ENCODE measurements around the gene GUCA1C. TPM values are rescaled to one million over a fixed set of nuclear protein-coding genes. Genes with fewer than 3 reads are reported as not detected.

GUCA1C gene, protein sequence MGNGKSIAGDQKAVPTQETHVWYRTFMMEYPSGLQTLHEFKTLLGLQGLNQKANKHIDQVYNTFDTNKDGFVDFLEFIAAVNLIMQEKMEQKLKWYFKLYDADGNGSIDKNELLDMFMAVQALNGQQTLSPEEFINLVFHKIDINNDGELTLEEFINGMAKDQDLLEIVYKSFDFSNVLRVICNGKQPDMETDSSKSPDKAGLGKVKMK
- polyA plus RNA-seq (2013, experiment 1 of 2): not detected
- not detected for polyA plus RNA-seq (2013, experiment 2 of 2)

DNA sequence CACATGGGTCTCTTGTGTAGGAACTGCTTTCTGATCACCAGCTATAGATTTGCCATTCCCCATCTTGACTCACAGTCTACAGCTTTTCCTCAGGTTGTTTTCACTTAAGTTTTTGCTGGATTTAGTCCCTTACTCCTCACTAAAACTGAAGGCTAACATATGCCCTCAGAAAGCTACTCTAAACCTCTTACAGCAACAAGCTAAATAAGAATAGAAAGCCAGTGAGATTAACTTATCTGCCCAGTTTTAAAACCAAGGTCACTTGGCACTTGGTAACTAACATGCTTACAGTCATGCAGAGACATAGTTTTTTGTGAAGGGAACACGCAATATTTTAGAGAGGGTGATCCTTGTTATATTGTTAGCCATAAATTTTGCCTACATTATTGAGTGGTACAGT, at the start of gene GUCA1C:
TSS of gene GUCA1C (minus strand) at position 180 of the 400 bp plus-strand sequence. CDS start at position 63, 117 bp downstream.
- H3K9ac ChIP-seq (ENCODE audit: low read depth, low read length, poor library complexity): no peak within 1 kb of the TSS
- no peak within 1 kb of the TSS for H3K18ac ChIP-seq (ENCODE audit: low read length)
- H3K4ac ChIP-seq (ENCODE audit: low read length): no peak within 1 kb of the TSS
- no peak within 1 kb of the TSS for H4K8ac ChIP-seq (ENCODE audit: low read depth, low read length)
- H3K79me1 ChIP-seq (ENCODE audit: low read depth, low read length): no peaks in the 10 kb centered on the region
- no peak within 1 kb of the TSS for H2BK5ac ChIP-seq (ENCODE audit: low read length)
- H4K91ac ChIP-seq (ENCODE audit: low read depth, low read length, poor library complexity): no peak within 1 kb of the TSS
- no peaks in the 10 kb centered on the region for H3K27me3 ChIP-seq (ENCODE audit: control insufficient read depth in 3 of 3, insufficient read depth in 3 of 3, low read depth in 1 of 3, low read length in 3 of 3)
- H2AK5ac ChIP-seq (ENCODE audit: low read depth, low read length): no peak within 1 kb of the TSS
- H2BK15ac ChIP-seq (ENCODE audit: low read length): no peak within 1 kb of the TSS
- no CpG with 5 or more reads among the region's 1 CpG for WGBS, 2 donors (ENCODE audit: extremely low coverage in 2 of 2, insufficient read length in 2 of 2, insufficient replicate concordance in 1 of 2)
- H3K14ac ChIP-seq (ENCODE audit: low read length): no peak within 1 kb of the TSS
- H3K4me1 ChIP-seq (ENCODE audit: control insufficient read depth in 2 of 2, insufficient read depth in 1 of 2, low read depth in 1 of 2, low read length in 2 of 2): peaks cover 0 to 2% of the 10 kb centered on the region in 2 donors
- no peaks in the 10 kb centered on the region for H3K36me3 ChIP-seq (replicated peaks in 1 of 2; ENCODE audit: control insufficient read depth in 2 of 2, insufficient read depth in 2 of 2, low read length in 2 of 2)
- no peaks in the 10 kb centered on the region for H3K9me3 ChIP-seq (replicated peaks in 1 of 2; ENCODE audit: control insufficient read depth in 2 of 2, insufficient read depth in 1 of 2, low read depth in 1 of 2, low read length in 2 of 2)
- no peak within 1 kb of the TSS for H3K4me3 ChIP-seq (ENCODE audit: low read length in 2 of 2)
- H3K4me2 ChIP-seq (ENCODE audit: insufficient read depth, low read length, poor library complexity, severe bottlenecking): no peak within 1 kb of the TSS
- DNase-seq (ENCODE audit: low spot score): no peak
- H3K23ac ChIP-seq (ENCODE audit: low read depth, low read length, poor library complexity): no peak within 1 kb of the TSS
- H2BK12ac ChIP-seq (ENCODE audit: low read length): no peak within 1 kb of the TSS
- H3K27ac ChIP-seq (replicated peaks; ENCODE audit: low read length): no peak within 1 kb of the TSS
- H2AFZ ChIP-seq (ENCODE audit: low read length): no peak within 1 kb of the TSS
- no peak within 1 kb of the TSS for H2BK120ac ChIP-seq (ENCODE audit: low read depth, low read length)

DNA sequence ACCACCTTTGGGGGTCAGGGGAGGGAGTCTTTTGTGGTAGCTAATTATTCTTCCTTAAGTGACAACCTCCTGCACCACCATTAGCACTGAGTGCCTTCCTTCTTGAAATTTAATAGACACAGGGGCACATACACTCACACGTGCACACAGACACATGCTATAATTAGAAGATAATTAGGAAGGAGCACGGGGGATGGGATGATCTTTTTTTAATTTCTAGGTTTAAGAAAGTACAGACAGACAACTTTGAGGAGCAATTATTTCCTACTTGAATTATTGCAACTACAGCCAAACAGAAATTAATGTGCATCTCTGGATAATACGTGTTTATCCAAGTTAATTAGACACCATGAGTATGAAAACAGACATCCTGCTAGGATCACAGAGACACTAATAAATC, 44.8 kb upstream of the GUCA1C start:
- Histone ChIP-seq H3K23ac (ENCODE audit: low read depth, low read length, poor library complexity) (no peak overlapping the region), H3K4me1 (ENCODE audit: control insufficient read depth in 2 of 2, insufficient read depth in 1 of 2, low read depth in 1 of 2, low read length in 2 of 2) (no peaks in the 10 kb centered on the region), H3K18ac (ENCODE audit: low read length) (no peak overlapping the region), H3K4ac (ENCODE audit: low read length) (no peak overlapping the region), H3K14ac (ENCODE audit: low read length) (no peak overlapping the region), H3K27ac (replicated peaks; ENCODE audit: low read length) (no peak overlapping the region), H3K9ac (ENCODE audit: low read depth, low read length, poor library complexity) (no peak overlapping the region), H2BK15ac (ENCODE audit: low read length) (no peak overlapping the region), H2BK5ac (ENCODE audit: low read length) (no peak overlapping the region), H3K36me3 (replicated peaks in 1 of 2; ENCODE audit: control insufficient read depth in 2 of 2, insufficient read depth in 2 of 2, low read length in 2 of 2) (no peaks in the 10 kb centered on the region), H3K4me3 (ENCODE audit: low read length in 2 of 2) (no peak overlapping the region), H2BK12ac (ENCODE audit: low read length) (no peak overlapping the region), H4K91ac (ENCODE audit: low read depth, low read length, poor library complexity) (no peak overlapping the region), H4K8ac (ENCODE audit: low read depth, low read length) (no peak overlapping the region), H3K27me3 (ENCODE audit: control insufficient read depth in 3 of 3, insufficient read depth in 3 of 3, low read depth in 1 of 3, low read length in 3 of 3) (peaks cover 0 to 4% (median 0%) of the 10 kb centered on the region in 3 experiments), H2BK120ac (ENCODE audit: low read depth, low read length) (no peak overlapping the region), H3K9me3 (replicated peaks in 1 of 2; ENCODE audit: control insufficient read depth in 2 of 2, insufficient read depth in 1 of 2, low read depth in 1 of 2, low read length in 2 of 2) (no peaks in the 10 kb centered on the region), H3K79me1 (ENCODE audit: low read depth, low read length) (no peaks in the 10 kb centered on the region), H2AFZ (ENCODE audit: low read length) (no peak overlapping the region), H3K4me2 (ENCODE audit: insufficient read depth, low read length, poor library complexity, severe bottlenecking) (no peak overlapping the region), H2AK5ac (ENCODE audit: low read depth, low read length) (no peak overlapping the region)
- no CpG with 5 or more reads among the region's 3 CpGs for WGBS, 2 donors (ENCODE audit: extremely low coverage in 2 of 2, insufficient read length in 2 of 2, insufficient replicate concordance in 1 of 2)
- no peak for DNase-seq (ENCODE audit: low spot score)

DNA sequence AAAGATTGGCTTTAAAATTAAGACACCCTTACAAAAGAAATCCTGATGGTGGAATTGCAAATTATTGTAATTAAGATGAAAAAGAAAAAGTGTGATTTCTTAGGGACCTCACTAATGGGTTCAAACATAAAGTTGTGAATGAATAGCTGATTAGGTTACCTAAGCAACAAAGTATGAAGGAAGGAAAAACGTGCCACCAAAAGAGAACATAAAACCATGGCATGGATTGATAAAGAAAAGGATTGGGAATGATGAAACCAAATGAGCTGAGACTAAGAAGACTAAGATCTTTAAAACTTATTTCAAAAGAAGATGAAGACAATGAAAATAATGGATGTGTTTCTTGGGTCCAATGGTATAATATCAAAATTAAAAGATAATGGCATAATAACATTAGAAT, 32.2 kb upstream of the GUCA1C start:
- H2AK5ac ChIP-seq (ENCODE audit: low read depth, low read length): no peak overlapping the region
- no peak overlapping the region for H3K4ac ChIP-seq (ENCODE audit: low read length)
- H3K9ac ChIP-seq (ENCODE audit: low read depth, low read length, poor library complexity): no peak overlapping the region
- H3K27me3 ChIP-seq (ENCODE audit: control insufficient read depth in 3 of 3, insufficient read depth in 3 of 3, low read depth in 1 of 3, low read length in 3 of 3): no peaks in the 10 kb centered on the region
- H3K4me3 ChIP-seq (ENCODE audit: low read length in 2 of 2): no peak overlapping the region
- no CpG with 5 or more reads among the region's 1 CpG for WGBS, 2 donors (ENCODE audit: extremely low coverage in 2 of 2, insufficient read length in 2 of 2, insufficient replicate concordance in 1 of 2)
- no peak overlapping the region for H3K18ac ChIP-seq (ENCODE audit: low read length)
- no peak overlapping the region for H4K91ac ChIP-seq (ENCODE audit: low read depth, low read length, poor library complexity)
- DNase-seq (ENCODE audit: low spot score): no peak
- H4K8ac ChIP-seq (ENCODE audit: low read depth, low read length): no peak overlapping the region
- peaks cover 0 to 6% of the 10 kb centered on the region in 2 donors for H3K4me1 ChIP-seq (ENCODE audit: control insufficient read depth in 2 of 2, insufficient read depth in 1 of 2, low read depth in 1 of 2, low read length in 2 of 2)
- no peaks in the 10 kb centered on the region for H3K79me1 ChIP-seq (ENCODE audit: low read depth, low read length)
- no peak overlapping the region for H2BK12ac ChIP-seq (ENCODE audit: low read length)
- no peak overlapping the region for H3K4me2 ChIP-seq (ENCODE audit: insufficient read depth, low read length, poor library complexity, severe bottlenecking)
- no peak overlapping the region for H2BK120ac ChIP-seq (ENCODE audit: low read depth, low read length)
- no peak overlapping the region for H3K14ac ChIP-seq (ENCODE audit: low read length)
- H3K27ac ChIP-seq (replicated peaks; ENCODE audit: low read length): no peak overlapping the region
- no peaks in the 10 kb centered on the region for H3K36me3 ChIP-seq (replicated peaks in 1 of 2; ENCODE audit: control insufficient read depth in 2 of 2, insufficient read depth in 2 of 2, low read length in 2 of 2)
- no peak overlapping the region for H2BK5ac ChIP-seq (ENCODE audit: low read length)
- no peak overlapping the region for H3K23ac ChIP-seq (ENCODE audit: low read depth, low read length, poor library complexity)
- H2AFZ ChIP-seq (ENCODE audit: low read length): no peak overlapping the region
- no peak overlapping the region for H2BK15ac ChIP-seq (ENCODE audit: low read length)
- H3K9me3 ChIP-seq (replicated peaks in 1 of 2; ENCODE audit: control insufficient read depth in 2 of 2, insufficient read depth in 1 of 2, low read depth in 1 of 2, low read length in 2 of 2): no peaks in the 10 kb centered on the region

DNA sequence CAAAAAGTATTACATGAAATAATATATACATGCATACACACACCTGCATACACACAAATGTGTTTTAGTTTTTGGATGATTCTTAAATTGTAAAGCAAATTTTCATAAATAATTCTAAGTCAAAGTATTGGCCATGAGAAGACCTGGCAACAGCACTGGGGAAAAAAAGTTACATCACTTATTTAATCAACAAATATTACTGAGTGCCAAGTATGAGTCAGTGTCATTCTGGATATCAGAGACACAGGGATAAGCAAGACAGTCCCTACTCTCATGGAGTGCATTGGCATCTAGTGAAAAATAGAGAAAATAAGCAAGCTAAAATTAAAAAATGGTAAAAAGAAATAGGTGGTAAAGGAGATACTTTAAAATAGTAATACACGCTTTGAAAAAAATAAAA, 29.4 kb upstream of the GUCA1C start:
- no peaks in the 10 kb centered on the region for H3K79me1 ChIP-seq (ENCODE audit: low read depth, low read length)
- H3K9ac ChIP-seq (ENCODE audit: low read depth, low read length, poor library complexity): no peak overlapping the region
- no peak overlapping the region for H3K4me3 ChIP-seq (ENCODE audit: low read length in 2 of 2)
- no peak overlapping the region for H4K91ac ChIP-seq (ENCODE audit: low read depth, low read length, poor library complexity)
- no peak overlapping the region for H2BK120ac ChIP-seq (ENCODE audit: low read depth, low read length)
- H3K18ac ChIP-seq (ENCODE audit: low read length): no peak overlapping the region
- no peak overlapping the region for H3K14ac ChIP-seq (ENCODE audit: low read length)
- H2AK5ac ChIP-seq (ENCODE audit: low read depth, low read length): no peak overlapping the region
- no peak overlapping the region for H2BK5ac ChIP-seq (ENCODE audit: low read length)
- no peaks in the 10 kb centered on the region for H3K27me3 ChIP-seq (ENCODE audit: control insufficient read depth in 3 of 3, insufficient read depth in 3 of 3, low read depth in 1 of 3, low read length in 3 of 3)
- no peak overlapping the region for H3K4ac ChIP-seq (ENCODE audit: low read length)
- H3K9me3 ChIP-seq (replicated peaks in 1 of 2; ENCODE audit: control insufficient read depth in 2 of 2, insufficient read depth in 1 of 2, low read depth in 1 of 2, low read length in 2 of 2): no peaks in the 10 kb centered on the region
- H4K8ac ChIP-seq (ENCODE audit: low read depth, low read length): no peak overlapping the region
- H3K27ac ChIP-seq (replicated peaks; ENCODE audit: low read length): no peak overlapping the region
- no peak overlapping the region for H2AFZ ChIP-seq (ENCODE audit: low read length)
- no peaks in the 10 kb centered on the region for H3K36me3 ChIP-seq (replicated peaks in 1 of 2; ENCODE audit: control insufficient read depth in 2 of 2, insufficient read depth in 2 of 2, low read length in 2 of 2)
- H3K4me1 ChIP-seq (ENCODE audit: control insufficient read depth in 2 of 2, insufficient read depth in 1 of 2, low read depth in 1 of 2, low read length in 2 of 2): peaks cover 0 to 6% of the 10 kb centered on the region in 2 donors
- H3K4me2 ChIP-seq (ENCODE audit: insufficient read depth, low read length, poor library complexity, severe bottlenecking): no peak overlapping the region
- no peak overlapping the region for H3K23ac ChIP-seq (ENCODE audit: low read depth, low read length, poor library complexity)
- no peak overlapping the region for H2BK12ac ChIP-seq (ENCODE audit: low read length)
- DNase-seq (ENCODE audit: low spot score): no peak
- 100% methylated on average over 1 of the region's 1 CpG; no CpG with 5 or more reads in 1 of the 2 donors for WGBS, 2 donors (ENCODE audit: extremely low coverage in 2 of 2, insufficient read length in 2 of 2, insufficient replicate concordance in 1 of 2)
- H2BK15ac ChIP-seq (ENCODE audit: low read length): no peak overlapping the region
